ENCODE measurements around the gene KNL1. TPM values are rescaled to one million over a fixed set of nuclear protein-coding genes. Genes with fewer than 3 reads are reported as not detected.
A peak's percentile ranks its signal among the peaks of the same experiment; 100 is the strongest.

The KNL1 gene
- total RNA-seq, 1 experiment from 2014 or later = 28.9 TPM

- DNase-seq (ENCODE audit: low read depth, low spot score) (no peak), ATAC-seq (peak; percentile 4; the same call in 1 of the 2 replicates)
- no peaks in the 10 kb centered on the region for H3K9me3 ChIP-seq (ENCODE audit: control insufficient read depth, insufficient read depth, low read depth, low read length)
- no peaks in the 10 kb centered on the region; the same call in 1 of the 2 replicates for H3K36me3 ChIP-seq (ENCODE audit: control insufficient read depth, insufficient read depth, low read length)
- no peaks in the 10 kb centered on the region for H3K27me3 ChIP-seq (ENCODE audit: control insufficient read depth, insufficient read depth, low read length)
- H3K27ac ChIP-seq (ENCODE audit: low read length) = peak overlapping the region; percentile 92
- CTCF ChIA-PET = interaction anchor here (0.5 to 0.7 kb wide), 3 partner anchors 114 to 556 kb away, joined by 4 to 9 read pairs (median 5); no protein-coding TSS in a partner anchor
- no TSS peak for BruUV-seq (replicated peaks)
- TF ChIP-seq, protein P1, sequence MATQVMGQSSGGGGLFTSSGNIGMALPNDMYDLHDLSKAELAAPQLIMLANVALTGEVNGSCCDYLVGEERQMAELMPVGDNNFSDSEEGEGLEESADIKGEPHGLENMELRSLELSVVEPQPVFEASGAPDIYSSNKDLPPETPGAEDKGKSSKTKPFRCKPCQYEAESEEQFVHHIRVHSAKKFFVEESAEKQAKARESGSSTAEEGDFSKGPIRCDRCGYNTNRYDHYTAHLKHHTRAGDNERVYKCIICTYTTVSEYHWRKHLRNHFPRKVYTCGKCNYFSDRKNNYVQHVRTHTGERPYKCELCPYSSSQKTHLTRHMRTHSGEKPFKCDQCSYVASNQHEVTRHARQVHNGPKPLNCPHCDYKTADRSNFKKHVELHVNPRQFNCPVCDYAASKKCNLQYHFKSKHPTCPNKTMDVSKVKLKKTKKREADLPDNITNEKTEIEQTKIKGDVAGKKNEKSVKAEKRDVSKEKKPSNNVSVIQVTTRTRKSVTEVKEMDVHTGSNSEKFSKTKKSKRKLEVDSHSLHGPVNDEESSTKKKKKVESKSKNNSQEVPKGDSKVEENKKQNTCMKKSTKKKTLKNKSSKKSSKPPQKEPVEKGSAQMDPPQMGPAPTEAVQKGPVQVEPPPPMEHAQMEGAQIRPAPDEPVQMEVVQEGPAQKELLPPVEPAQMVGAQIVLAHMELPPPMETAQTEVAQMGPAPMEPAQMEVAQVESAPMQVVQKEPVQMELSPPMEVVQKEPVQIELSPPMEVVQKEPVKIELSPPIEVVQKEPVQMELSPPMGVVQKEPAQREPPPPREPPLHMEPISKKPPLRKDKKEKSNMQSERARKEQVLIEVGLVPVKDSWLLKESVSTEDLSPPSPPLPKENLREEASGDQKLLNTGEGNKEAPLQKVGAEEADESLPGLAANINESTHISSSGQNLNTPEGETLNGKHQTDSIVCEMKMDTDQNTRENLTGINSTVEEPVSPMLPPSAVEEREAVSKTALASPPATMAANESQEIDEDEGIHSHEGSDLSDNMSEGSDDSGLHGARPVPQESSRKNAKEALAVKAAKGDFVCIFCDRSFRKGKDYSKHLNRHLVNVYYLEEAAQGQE (IDR thresholded peaks at IDR 0.05; ENCODE audit: insufficient read depth in 1 of 2, low read depth in 2 of 2, low read length in 1 of 2) = no peak
- TF ChIP-seq POLR2AphosphoS5 (IDR thresholded peaks at IDR 0.05; ENCODE audit: low read depth, low read length) (no peak), TCF7L2 (IDR thresholded peaks at IDR 0.05; ENCODE audit: low read depth, low read length) (no peak), SIN3A (IDR thresholded peaks at IDR 0.05; ENCODE audit: borderline replicate concordance, insufficient read depth, low read depth, low read length) (no peak), CTCF (IDR thresholded peaks at IDR 0.05) (no peak)
- peak overlapping the region; percentile 78 to 95 for H3K4me3 ChIP-seq (ENCODE audit: low read depth in 2 of 2, low read length in 2 of 2)
- POLR2A ChIA-PET = interaction anchor here (0.6 to 0.7 kb wide), 2 partner anchors 44 to 123 kb away, joined by 6 read pairs; no protein-coding TSS in a partner anchor
- intact Hi-C loops (cut with micrococcal nuclease; ENCODE audit: unreplicated experiment) (no loop called here), in situ Hi-C loops (cut with HindIII; ENCODE audit: low pct_unique_long_range_greater_than_20kb, low sequenced_read_pairs) (no loop called here)
- peaks cover 11% of the 10 kb centered on the region for H3K4me1 ChIP-seq (ENCODE audit: control insufficient read depth, insufficient read depth, low read length)
Observed at GRCh38 chr15:40565333-40566238, 28.5 kb upstream of the KNL1 start.

- ATAC-seq (peak; percentile 35), DNase-seq (ENCODE audit: low read depth, low spot score) (no peak)
- Histone ChIP-seq H3K27ac (ENCODE audit: low read length) (no peak overlapping the region), H3K4me3 (ENCODE audit: low read depth in 2 of 2, low read length in 2 of 2) (no peak overlapping the region), H3K36me3 (ENCODE audit: control insufficient read depth, insufficient read depth, low read length) (no peaks in the 10 kb centered on the region; the same call in 1 of the 2 replicates), H3K27me3 (ENCODE audit: control insufficient read depth, insufficient read depth, low read length) (no peaks in the 10 kb centered on the region), H3K9me3 (ENCODE audit: control insufficient read depth, insufficient read depth, low read depth, low read length) (no peaks in the 10 kb centered on the region), H3K4me1 (ENCODE audit: control insufficient read depth, insufficient read depth, low read length) (peaks cover 12% of the 10 kb centered on the region)
- ChIA-PET POLR2A (interaction anchor here (0.6 kb wide), 1 partner anchor 17 kb away, joined by 3 read pairs; no protein-coding TSS in a partner anchor), CTCF (interaction anchor here (0.6 to 1.2 kb wide), 3 partner anchors 40 to 218 kb away, joined by 3 to 6 read pairs (median 5); no protein-coding TSS in a partner anchor)
- intact Hi-C loops (cut with micrococcal nuclease; ENCODE audit: unreplicated experiment) = no loop called here
- TF ChIP-seq CTCF (IDR thresholded peaks at IDR 0.05) (peak; percentile 80), TCF7L2 (IDR thresholded peaks at IDR 0.05; ENCODE audit: low read depth, low read length) (no peak), POLR2AphosphoS5 (IDR thresholded peaks at IDR 0.05; ENCODE audit: low read depth, low read length) (no peak), SIN3A (IDR thresholded peaks at IDR 0.05; ENCODE audit: borderline replicate concordance, insufficient read depth, low read depth, low read length) (no peak)
- TF ChIP-seq, protein P1 (IDR thresholded peaks at IDR 0.05; ENCODE audit: insufficient read depth in 1 of 2, low read depth in 2 of 2, low read length in 1 of 2) = no peak
- no TSS peak for BruUV-seq (replicated peaks)
- in situ Hi-C loops (cut with HindIII; ENCODE audit: low pct_unique_long_range_greater_than_20kb, low sequenced_read_pairs) = no loop called here
Observed at GRCh38 chr15:40567111-40567510, 26.9 kb upstream of the KNL1 start.

All from Panc1 (cell line).